ENCODE results near the gene MISP.
A peak's percentile ranks its signal among the peaks of the same experiment; 100 is the strongest.

Gene MISP

GRCh38 chr19:718991-719512 lies 31.9 kb upstream of the MISP start:
- TF ChIP-seq CTCF (IDR thresholded peaks at IDR 0.05; ENCODE audit: insufficient read depth, low read depth, low read length, missing control alignments) = no peak
- no peak overlapping the region for H3K4me3 ChIP-seq (ENCODE audit: low read depth, low read length)
- DNase-seq (ENCODE audit: low read depth) = no peak

GRCh38 chr19:719636-720344 lies 31.1 kb upstream of the MISP start:
- TF ChIP-seq CTCF (IDR thresholded peaks at IDR 0.05; ENCODE audit: insufficient read depth, low read depth, low read length, missing control alignments) = no peak
- DNase-seq (ENCODE audit: low read depth) = no peak
- H3K4me3 ChIP-seq (ENCODE audit: low read depth, low read length) = no peak overlapping the region

- DNase-seq (ENCODE audit: low read depth) = no peak
- no peak overlapping the region for H3K4me3 ChIP-seq (ENCODE audit: low read depth, low read length)
- TF ChIP-seq CTCF (IDR thresholded peaks at IDR 0.05; ENCODE audit: insufficient read depth, low read depth, low read length, missing control alignments) = no peak
Measured at GRCh38 chr19:720345-721160, 30.4 kb upstream of the MISP start.

- H3K4me3 ChIP-seq (ENCODE audit: low read depth, low read length) = no peak overlapping the region
- TF ChIP-seq CTCF (IDR thresholded peaks at IDR 0.05; ENCODE audit: insufficient read depth, low read depth, low read length, missing control alignments) = no peak
- peak; percentile 48 for DNase-seq (ENCODE audit: low read depth)
Measured at GRCh38 chr19:722553-723101, 28.3 kb upstream of the MISP start.

GRCh38 chr19:723247-723646 lies 27.7 kb upstream of the MISP start:
- TF ChIP-seq CTCF (IDR thresholded peaks at IDR 0.05; ENCODE audit: insufficient read depth, low read depth, low read length, missing control alignments) = no peak
- H3K4me3 ChIP-seq (ENCODE audit: low read depth, low read length) = no peak overlapping the region
- DNase-seq (ENCODE audit: low read depth) = no peak

- no peak for TF ChIP-seq CTCF (IDR thresholded peaks at IDR 0.05; ENCODE audit: insufficient read depth, low read depth, low read length, missing control alignments)
- DNase-seq (ENCODE audit: low read depth) = no peak
- H3K4me3 ChIP-seq (ENCODE audit: low read depth, low read length) = no peak overlapping the region
Measured at GRCh38 chr19:723714-724113, 27.2 kb upstream of the MISP start.

Data from GM12865 (cell line).